H9 (cell line): ENCODE results near the gene GPC6. TPM values are rescaled to one million over a fixed set of nuclear protein-coding genes. Genes with fewer than 3 reads are reported as not detected.
A peak's percentile ranks its signal among the peaks of the same experiment; 100 is the strongest.

Source experiments
- DNase-seq: peaks from one replicate; pipeline ENCODE4 v3.0.0-alpha.2; 2017
- H2AFZ ChIP-seq: one replicate; pipeline ENCODE4 v1.6.1; 2013; ENCODE audit warnings: mild to moderate bottlenecking, low read length, control low read depth, moderate library complexity
- H2AK5ac ChIP-seq: 2 replicates; pipeline ENCODE4 v1.6.1; 2013; ENCODE audit warnings: low read length, control low read depth, mixed read lengths; ENCODE audit not compliant: insufficient read length
- H2BK120ac ChIP-seq: one replicate; pipeline ENCODE4 v1.6.1; 2013; ENCODE audit warnings: low read depth, mild to moderate bottlenecking, low read length, control low read depth, inconsistent platforms; ENCODE audit not compliant: poor library complexity, severe bottlenecking
- H2BK12ac ChIP-seq: 2 replicates; pipeline ENCODE4 v1.6.1; 2013; ENCODE audit warnings: low read length, control low read depth, mixed read lengths, low read depth; ENCODE audit not compliant: insufficient read length
- H2BK15ac ChIP-seq: 2 replicates; pipeline ENCODE4 v1.6.1; 2013; ENCODE audit warnings: low read depth, low read length, control low read depth
- H2BK20ac ChIP-seq: one replicate; pipeline ENCODE4 v1.6.1; 2013; ENCODE audit warnings: low read depth, mild to moderate bottlenecking, low read length, control low read depth, inconsistent platforms; ENCODE audit not compliant: poor library complexity, severe bottlenecking
- H2BK5ac ChIP-seq: 2 replicates; pipeline ENCODE4 v1.6.1; 2013; ENCODE audit warnings: low read length, control low read depth, mixed read lengths; ENCODE audit not compliant: insufficient read length
- H3K14ac ChIP-seq: 2 replicates; pipeline ENCODE4 v1.6.1; 2013; ENCODE audit warnings: low read length, control low read depth; ENCODE audit not compliant: insufficient read depth
- H3K18ac ChIP-seq: 2 replicates; pipeline ENCODE4 v1.6.1; 2013; ENCODE audit warnings: low read depth, mild to moderate bottlenecking, mixed read lengths, low read length, control low read depth; ENCODE audit not compliant: insufficient read length
- H3K23ac ChIP-seq: 2 replicates; pipeline ENCODE4 v1.6.1; 2013; ENCODE audit warnings: low read length, control low read depth, mixed read lengths, low read depth; ENCODE audit not compliant: insufficient read length
- H3K23me2 ChIP-seq: 2 replicates; pipeline ENCODE4 v1.6.1; 2013; ENCODE audit warnings: low read depth, mild to moderate bottlenecking, mixed read lengths, low read length, control low read depth; ENCODE audit not compliant: insufficient read length, poor library complexity, severe bottlenecking
- H3K27ac ChIP-seq: 2 replicates; pipeline ENCODE4 v1.5.1; 2013; ENCODE audit warnings: low read length, control low read depth, mixed read lengths, low read depth; ENCODE audit not compliant: insufficient read length
- H3K27me3 ChIP-seq: 2 replicates; pipeline ENCODE4 v1.6.1; 2013; ENCODE audit warnings: low read length, control low read depth, inconsistent platforms; ENCODE audit not compliant: insufficient read depth
- H3K4ac ChIP-seq: 2 replicates; pipeline ENCODE4 v1.6.1; 2013; ENCODE audit warnings: low read depth, mild to moderate bottlenecking, control low read depth, inconsistent platforms, low read length, moderate library complexity
- H3K4me1 ChIP-seq: 2 replicates; pipeline ENCODE4 v1.6.1; 2013; ENCODE audit warnings: low read length, control low read depth, inconsistent platforms; ENCODE audit not compliant: insufficient read depth
- H3K4me2 ChIP-seq: 2 replicates; pipeline ENCODE4 v1.6.1; 2013; ENCODE audit warnings: low read length, control low read depth, mixed read lengths; ENCODE audit not compliant: insufficient read length, insufficient read depth
- H3K56ac ChIP-seq: 2 replicates; pipeline ENCODE4 v1.6.1; 2013; ENCODE audit warnings: low read depth, mild to moderate bottlenecking, mixed read lengths, low read length, control low read depth; ENCODE audit not compliant: insufficient read length
- H3K79me1 ChIP-seq: 2 replicates; pipeline ENCODE4 v1.6.1; 2013; ENCODE audit warnings: low read depth, mild to moderate bottlenecking, moderate library complexity, low read length, control low read depth, inconsistent platforms; ENCODE audit not compliant: insufficient read depth, poor library complexity, severe bottlenecking
- H3K79me2 ChIP-seq: 2 replicates; pipeline ENCODE4 v1.6.1; 2013; ENCODE audit warnings: low read length, control low read depth, inconsistent platforms; ENCODE audit not compliant: insufficient read depth
- H3K9ac ChIP-seq: 2 replicates; pipeline ENCODE4 v1.6.1; 2013; ENCODE audit warnings: low read length, control low read depth, mixed read lengths; ENCODE audit not compliant: insufficient read length; ENCODE audit errors: extremely low read depth
- H3K9me3 ChIP-seq: one replicate; pipeline ENCODE4 v1.6.1; 2013; ENCODE audit warnings: low read depth, low read length, inconsistent platforms; ENCODE audit not compliant: control insufficient read depth
- H3T11ph ChIP-seq: one replicate; pipeline ENCODE4 v1.6.1; 2013; ENCODE audit warnings: mild to moderate bottlenecking, low read length, control low read depth, inconsistent platforms
- H4K20me1 ChIP-seq: one replicate; pipeline ENCODE4 v1.6.1; 2013; ENCODE audit not compliant: control insufficient read depth, insufficient read length, insufficient read depth
- H4K5ac ChIP-seq: 2 replicates; pipeline ENCODE4 v1.6.1; 2013; ENCODE audit warnings: low read depth, mild to moderate bottlenecking, mixed read lengths, low read length, control low read depth; ENCODE audit not compliant: insufficient read length
- H4K8ac ChIP-seq: replicated peaks from 2 replicates; pipeline ENCODE4 v1.6.1; 2013; ENCODE audit warnings: low read length, control low read depth, mixed read lengths, low read depth; ENCODE audit not compliant: insufficient read length
- H4K91ac ChIP-seq: 2 replicates; pipeline ENCODE4 v1.6.1; 2013; ENCODE audit warnings: low read depth, mild to moderate bottlenecking, moderate library complexity, mixed read lengths, low read length, control low read depth; ENCODE audit not compliant: insufficient read length
- H3K27ac Mint-ChIP-seq, 3 experiments: 2 replicates in 2 of 3; 3 replicates in 1 of 3; pipeline ENCODE4 v1.8.0; 2020 to 2021; ENCODE audit warnings: mixed read lengths in 3 of 3, mild to moderate bottlenecking in 1 of 3, moderate library complexity in 1 of 3
- H3K27me3 Mint-ChIP-seq: 2 replicates; pipeline ENCODE4 v1.8.0; 2021; ENCODE audit warnings: low read depth, mild to moderate bottlenecking, moderate library complexity, mixed read lengths
- H3K36me3 Mint-ChIP-seq, 3 experiments: 2 replicates in 2 of 3; 3 replicates in 1 of 3; pipeline ENCODE4 v1.8.0; 2020 to 2021; ENCODE audit warnings: low read depth in 3 of 3, mixed read lengths in 3 of 3; ENCODE audit not compliant: insufficient read depth in 1 of 3
- H3K4me1 Mint-ChIP-seq, 2 experiments: 2 replicates each; pipeline ENCODE4 v1.8.0; 2020; ENCODE audit warnings: mixed read lengths in 2 of 2
- H3K4me3 Mint-ChIP-seq, 2 experiments: 2 replicates in 1 of 2; 3 replicates in 1 of 2; pipeline ENCODE4 v1.8.0; 2020 to 2021; ENCODE audit warnings: mild to moderate bottlenecking in 2 of 2, mixed read lengths in 2 of 2, moderate library complexity in 1 of 2
- H3K9me3 Mint-ChIP-seq, 2 experiments: 2 replicates in 1 of 2; 3 replicates in 1 of 2; pipeline ENCODE4 v1.8.0; 2020; ENCODE audit warnings: mild to moderate bottlenecking in 2 of 2, mixed read lengths in 2 of 2, moderate library complexity in 1 of 2
- CTCF ChIP-seq: fragments of 200-600 bp; sonication (generic); conservative IDR thresholded peaks from 3 replicates; pipeline ENCODE4 v1.8.0; 2021; ENCODE audit warnings: antibody characterized with exemption, mild to moderate bottlenecking
- WGBS: extraction: QIAGEN DNeasy Blood & Tissue Kit; methylation state at CpG from one replicate; pipeline ENCODE4 v1.1.7; 2013; ENCODE audit warnings: missing lambda C conversion rate, low lambda C conversion rate, mixed read lengths; ENCODE audit not compliant: insufficient read length; ENCODE audit errors: extremely low coverage; 5-methylcytosine and 5-hydroxymethylcytosine counted together
- total RNA-seq: library from RNA; stranded (reverse); gene quantifications from 2 replicates; pipeline ENCODE4 v1.2.1, GENCODE V29; 2021

The GPC6 gene
- total RNA-seq, 1 experiment from 2014 or later: 15.6 TPM

GRCh38 chr13:94080527-94080926, 853.9 kb downstream of the GPC6 start:
- Mint-ChIP-seq H3K27me3 (no peaks in the 10 kb centered on the region; the same call in 1 of the 2 replicates), H3K36me3 (peaks cover 4 to 16% (median 7%) of the 10 kb centered on the region in 3 experiments; a peak in 5 of 7 replicates), H3K4me3 (no peak overlapping the region; a peak in 1 of 5 replicates), H3K27ac (0 out of 7 replicates have a peak overlapping the region, but pooled peaks of 1 of the 3 experiments have one; percentile 22), H3K9me3 (peaks cover 12 to 17% of the 10 kb centered on the region in 2 experiments), H3K4me1 (peaks cover 5 to 11% of the 10 kb centered on the region in 2 experiments)
- H3K4me2 ChIP-seq: no peak overlapping the region
- no peaks in the 10 kb centered on the region for H3K4me1 ChIP-seq
- H2BK20ac ChIP-seq: no peak overlapping the region
- no peaks in the 10 kb centered on the region for H3K79me1 ChIP-seq
- no peak overlapping the region for H3T11ph ChIP-seq
- no peak overlapping the region for H3K23ac ChIP-seq
- no peak overlapping the region for H4K91ac ChIP-seq
- H3K9ac ChIP-seq: no peak overlapping the region
- no peak overlapping the region for H2AFZ ChIP-seq
- WGBS: no CpG with 5 or more reads among the region's 1 CpG
- no peak overlapping the region for H4K8ac ChIP-seq
- H3K14ac ChIP-seq: no peak overlapping the region
- no peak overlapping the region for H2BK12ac ChIP-seq
- no peak overlapping the region for H3K4ac ChIP-seq
- H2BK120ac ChIP-seq: no peak overlapping the region
- no peak for DNase-seq
- no peak overlapping the region for H2BK5ac ChIP-seq
- no peak overlapping the region for H2BK15ac ChIP-seq
- H3K23me2 ChIP-seq: no peaks in the 10 kb centered on the region
- TF ChIP-seq CTCF: no peak
- H3K9me3 ChIP-seq: no peaks in the 10 kb centered on the region
- no peaks in the 10 kb centered on the region for H4K20me1 ChIP-seq
- H3K79me2 ChIP-seq: no peaks in the 10 kb centered on the region
- no peak overlapping the region for H3K18ac ChIP-seq
- no peak overlapping the region for H3K27ac ChIP-seq
- no peaks in the 10 kb centered on the region for H3K27me3 ChIP-seq
- no peak overlapping the region for H4K5ac ChIP-seq
- no peak overlapping the region for H2AK5ac ChIP-seq
- H3K56ac ChIP-seq: no peak overlapping the region
